Measurements from ENCODE around the gene PRKCA.

Gene PRKCA

DNA sequence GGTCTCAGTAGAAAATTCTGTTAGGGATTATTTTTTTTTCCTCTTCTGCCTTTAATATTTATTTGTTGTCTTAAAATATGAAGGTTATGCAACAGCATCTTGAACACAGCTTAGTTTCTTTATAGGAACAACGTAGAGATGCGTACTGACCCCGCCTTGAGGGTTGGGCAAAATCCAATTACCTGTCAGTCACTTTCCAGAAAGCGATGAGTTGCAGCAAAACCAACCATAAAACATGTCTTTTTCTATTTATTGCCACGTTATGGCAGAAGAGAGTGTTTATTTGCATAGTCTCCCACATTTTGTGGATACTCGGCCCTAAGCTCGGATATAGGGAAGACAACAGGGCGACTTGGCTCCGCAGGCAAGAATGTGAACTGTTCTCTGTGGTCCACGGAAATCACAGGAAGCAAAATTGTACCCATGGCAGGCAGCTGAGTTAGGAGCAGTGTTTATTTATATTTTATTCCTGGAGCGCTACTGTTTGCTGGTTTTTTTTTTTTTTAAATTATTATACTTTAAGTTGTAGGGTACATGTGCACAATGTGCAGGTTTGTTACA lies 488.2 kb downstream of the PRKCA start:
- no peak for DNase-seq

DNA sequence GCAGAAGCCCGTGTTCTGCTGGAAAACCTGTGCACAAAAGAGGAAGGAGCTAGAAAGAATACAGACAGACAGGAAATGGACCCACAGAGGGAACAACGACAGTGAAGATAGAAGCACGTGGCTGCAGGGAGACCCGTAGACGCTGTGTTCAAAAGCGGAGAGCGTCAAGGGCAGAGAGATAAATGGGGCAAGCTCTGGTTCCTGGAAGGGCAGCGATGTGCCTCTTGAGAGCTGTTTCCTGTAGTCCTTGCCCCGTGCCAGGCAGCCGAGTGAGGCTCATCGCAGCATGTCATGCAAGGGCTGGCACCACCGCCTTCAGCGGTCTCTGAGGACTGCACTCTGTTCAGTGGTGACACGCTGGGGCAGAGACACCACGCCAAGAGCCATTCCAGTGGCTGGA lies 488.9 kb downstream of the PRKCA start:
- peak; percentile 24 for DNase-seq

DNA sequence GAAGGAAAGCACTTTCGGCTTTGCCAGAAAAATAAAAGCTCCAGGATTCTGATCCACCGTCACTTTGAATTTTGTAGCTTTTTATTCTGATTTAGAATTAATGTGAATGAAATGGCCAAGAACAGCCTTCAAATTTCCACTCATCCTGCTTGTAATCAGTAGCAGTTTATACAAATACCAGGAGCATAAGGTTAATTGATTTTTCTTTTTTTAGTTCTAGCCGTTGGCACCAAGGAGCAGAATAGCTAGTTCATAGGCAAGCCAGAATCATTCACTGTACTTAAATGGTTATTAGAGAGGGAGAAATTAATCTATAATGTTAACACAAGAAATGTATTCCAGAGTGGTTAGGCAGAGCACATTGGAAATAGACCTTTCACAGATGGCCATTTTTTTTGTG lies 491.4 kb downstream of the PRKCA start:
- no peak for DNase-seq

DNA sequence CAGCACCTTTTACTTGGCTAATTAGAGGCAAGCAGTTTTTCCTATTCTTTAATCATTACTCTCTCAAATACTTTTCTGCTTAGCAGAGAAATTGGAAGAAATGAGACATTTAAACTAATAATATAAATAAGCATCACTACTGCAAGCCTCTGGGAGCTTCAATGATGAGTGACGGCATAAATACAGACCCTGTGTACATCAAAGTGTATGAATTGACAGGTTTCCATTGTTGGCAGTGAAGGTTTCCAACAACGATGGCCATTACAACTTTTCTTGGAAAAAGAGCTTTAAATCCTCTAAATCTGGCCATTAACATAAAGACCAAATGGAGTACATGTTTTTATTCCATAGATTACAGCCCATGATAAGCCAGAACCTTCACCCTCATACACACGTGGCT lies 493.1 kb downstream of the PRKCA start:
- no peak for DNase-seq

DNA sequence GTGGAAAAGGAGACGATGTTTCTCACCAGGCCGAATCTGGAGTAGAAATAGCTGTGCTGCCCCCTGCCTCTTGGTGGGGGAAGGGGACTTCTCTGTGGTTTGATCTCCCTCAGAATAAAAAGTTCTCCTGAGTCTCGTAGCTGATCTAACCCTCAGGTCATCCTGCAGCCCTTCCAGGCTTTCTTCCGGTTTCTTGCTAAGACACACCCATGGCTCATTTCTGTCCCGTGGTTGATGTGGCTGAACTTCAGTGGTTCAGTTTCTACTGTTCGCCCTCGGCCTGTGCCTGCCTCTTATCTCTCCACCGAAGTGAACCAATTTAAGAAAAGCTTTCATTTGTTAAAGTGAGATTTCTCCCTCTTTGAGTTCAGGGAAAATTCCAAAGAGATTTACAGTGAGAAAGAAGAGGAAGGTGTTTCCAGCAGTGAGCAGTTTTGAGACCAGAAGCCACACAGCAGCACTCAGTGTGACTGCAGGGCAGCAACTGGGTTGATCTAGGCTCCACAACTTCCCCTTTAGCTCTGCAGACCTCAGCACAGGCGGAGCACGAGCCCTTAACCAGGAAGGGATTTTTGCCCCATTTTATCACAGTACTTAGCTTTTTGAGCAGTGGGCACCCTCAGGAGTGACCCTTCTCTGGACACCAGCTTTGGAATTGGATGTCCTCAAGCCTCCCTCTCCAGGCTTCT lies 497.6 kb downstream of the PRKCA start:
- no peak for DNase-seq

DNA sequence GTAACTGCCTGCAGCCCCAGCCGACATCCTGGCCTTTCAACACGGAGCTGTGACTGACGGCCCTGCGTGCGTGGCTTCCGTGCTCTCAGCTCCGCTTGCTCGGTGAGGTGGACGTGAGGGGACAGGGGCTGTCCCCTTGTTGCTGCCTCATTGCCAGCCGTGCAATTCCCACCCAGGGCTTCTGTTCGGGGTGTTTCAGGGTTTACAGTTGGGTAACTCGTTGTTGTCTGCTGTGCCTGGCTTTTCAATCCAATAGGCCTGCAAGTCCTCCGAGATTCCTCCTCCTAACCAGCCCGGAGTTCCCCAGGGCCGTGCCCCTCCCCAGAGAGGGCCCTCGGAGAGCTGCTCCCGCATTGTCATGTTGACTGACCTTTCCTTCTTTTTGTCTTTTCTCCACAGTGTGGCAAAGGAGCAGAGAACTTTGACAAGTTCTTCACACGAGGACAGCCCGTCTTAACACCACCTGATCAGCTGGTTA lies 501.1 kb downstream of the PRKCA start:
- DNase-seq, result no peak

DNA sequence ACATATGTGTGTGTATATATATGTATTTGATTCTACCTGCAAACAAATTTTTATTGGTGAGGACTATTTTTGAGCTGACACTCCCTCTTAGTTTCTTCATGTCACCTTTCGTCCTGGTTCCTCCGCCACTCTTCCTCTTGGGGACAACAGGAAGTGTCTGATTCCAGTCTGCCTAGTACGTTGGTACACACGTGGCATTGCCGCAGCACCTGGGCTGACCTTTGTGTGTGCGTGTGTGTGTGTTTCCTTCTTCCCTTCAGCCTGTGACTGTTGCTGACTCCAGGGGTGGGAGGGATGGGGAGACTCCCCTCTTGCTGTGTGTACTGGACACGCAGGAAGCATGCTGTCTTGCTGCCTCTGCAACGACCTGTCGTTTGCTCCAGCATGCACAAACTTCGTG lies 503.2 kb downstream of the PRKCA start:
- DNase-seq, result peak; percentile 44

DNA sequence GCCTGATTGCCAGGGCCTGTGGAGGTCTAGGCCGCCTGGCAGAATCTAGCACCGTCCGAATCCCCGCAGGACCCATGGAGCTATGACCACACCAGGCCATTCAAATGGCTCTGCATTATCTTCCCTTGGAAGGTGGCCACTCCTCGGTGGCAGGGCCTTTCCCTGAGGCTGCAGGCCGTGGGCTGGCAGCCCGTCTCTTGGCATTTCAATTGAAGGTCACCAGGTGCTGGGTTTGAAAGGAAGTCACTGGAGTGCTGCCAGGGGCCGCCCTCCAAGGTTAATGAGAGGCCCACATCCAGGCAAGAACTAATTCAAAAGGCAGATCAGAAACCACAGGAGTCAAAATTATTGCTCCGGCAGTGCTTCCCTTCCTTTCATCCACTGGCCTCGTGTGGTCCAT lies 504.8 kb downstream of the PRKCA start:
- peak; percentile 22 for DNase-seq

DNA sequence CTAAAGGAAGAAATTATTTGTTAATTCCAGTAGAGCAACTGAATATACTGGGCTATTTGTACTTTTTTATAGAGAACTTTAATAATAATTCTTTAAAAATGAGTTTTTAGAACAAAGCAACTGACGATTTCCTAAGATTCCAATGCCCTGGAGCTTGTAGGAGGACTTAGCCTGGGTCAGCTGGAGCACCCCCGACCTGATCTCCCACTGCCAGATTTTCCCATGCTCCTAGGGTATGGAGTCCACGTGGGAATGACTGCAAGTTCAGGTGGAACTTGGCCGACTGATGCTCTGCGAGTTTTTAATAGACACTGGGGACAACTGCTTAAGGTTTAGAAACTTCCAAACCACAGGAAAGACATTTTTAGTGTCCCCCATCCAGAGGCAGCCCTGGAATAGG lies 507.0 kb downstream of the PRKCA start:
- no peak for DNase-seq

DNA sequence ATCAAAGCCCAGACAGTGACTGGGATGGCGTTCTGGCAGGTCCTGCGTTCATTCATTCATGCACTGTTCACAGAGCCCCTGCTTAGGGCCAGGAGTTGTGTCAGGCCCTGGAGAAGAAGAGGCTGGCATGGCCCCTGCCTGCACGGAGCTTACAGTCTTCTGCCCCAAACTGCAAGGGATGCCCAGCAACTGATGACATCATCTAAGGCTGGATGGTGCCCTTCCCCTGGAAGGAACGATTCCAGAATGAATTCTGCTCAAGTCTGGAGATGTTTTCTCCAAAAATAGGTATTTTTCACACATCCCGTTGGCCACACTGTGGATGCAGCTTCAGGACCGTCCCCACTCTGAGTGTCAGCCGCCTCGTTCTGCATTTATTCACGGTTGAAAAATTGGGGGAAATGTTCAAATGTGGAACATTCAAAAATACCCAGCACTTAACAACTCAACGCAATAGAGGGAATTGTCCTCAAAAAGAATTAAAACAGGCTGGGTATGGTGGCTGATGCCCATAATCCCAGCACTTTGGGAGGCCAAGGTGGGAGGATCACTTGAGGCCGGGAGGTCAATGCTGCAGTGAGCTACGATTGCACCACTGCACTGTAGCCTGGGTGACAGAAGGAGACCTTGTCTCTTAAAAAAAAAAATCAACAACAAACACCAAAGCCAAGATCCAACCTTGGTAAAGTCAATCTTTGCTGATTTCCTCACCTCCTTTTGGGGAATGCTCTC lies 508.7 kb downstream of the PRKCA start:
- no peak for DNase-seq

DNA sequence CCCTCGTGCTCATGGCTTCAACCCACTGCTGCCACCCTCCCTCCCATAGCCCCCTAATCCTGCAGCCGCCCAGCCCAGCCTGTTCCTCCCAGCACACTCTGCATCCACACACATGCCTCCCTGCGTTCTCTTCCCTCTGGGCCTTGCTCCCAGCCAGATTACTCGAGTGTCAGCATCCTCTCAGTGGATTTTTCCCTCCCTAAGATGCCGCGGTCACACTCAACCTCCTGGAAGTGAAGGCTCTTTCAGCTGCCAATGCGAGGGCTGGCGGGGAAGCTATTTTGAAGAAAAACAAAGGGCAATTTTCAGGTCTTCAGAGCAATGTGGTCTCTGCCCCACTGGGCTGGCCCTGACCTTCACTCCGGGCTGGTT lies 509.3 kb downstream of the PRKCA start:
- DNase-seq, result no peak

DNA sequence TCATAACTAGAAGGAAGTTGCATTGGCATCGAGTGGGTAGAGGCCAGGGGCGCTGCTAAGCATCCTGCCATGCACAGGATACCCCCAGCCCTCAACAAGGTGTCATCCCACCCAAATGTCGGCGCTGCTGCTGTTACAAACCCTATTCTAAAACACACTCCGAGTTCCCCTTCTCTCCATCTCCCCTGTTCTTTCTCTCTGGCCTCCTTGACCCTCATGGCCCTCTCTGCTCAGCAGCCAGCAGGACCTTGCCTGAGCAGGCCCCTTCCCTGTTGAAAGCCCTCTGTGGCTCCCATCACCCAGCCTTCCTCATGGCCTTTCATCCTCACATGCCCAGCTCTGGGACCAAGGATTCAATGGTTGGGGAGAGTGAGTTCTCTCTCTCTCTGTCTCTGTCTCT lies 510.2 kb downstream of the PRKCA start:
- DNase-seq, result no peak

DNA sequence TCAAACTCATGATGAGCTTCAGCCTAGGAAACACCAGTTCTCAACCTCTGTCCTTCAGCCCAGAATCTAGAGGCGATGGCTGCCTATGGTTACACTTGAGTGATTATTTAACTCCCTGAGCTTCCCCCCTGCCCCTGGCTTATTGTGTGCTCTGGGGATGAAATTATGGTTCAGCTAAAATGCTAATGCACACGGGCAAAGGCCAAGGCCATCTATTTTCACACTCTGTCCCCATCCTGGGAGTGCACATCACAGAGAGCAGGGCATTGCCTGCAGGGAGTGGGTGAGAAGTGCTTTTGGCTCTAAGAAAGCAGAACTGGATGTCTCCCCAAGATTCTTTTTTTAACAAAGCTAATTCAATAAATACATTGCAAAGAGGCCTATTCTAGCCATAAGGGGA lies 510.9 kb downstream of the PRKCA start:
- no peak for DNase-seq

DNA sequence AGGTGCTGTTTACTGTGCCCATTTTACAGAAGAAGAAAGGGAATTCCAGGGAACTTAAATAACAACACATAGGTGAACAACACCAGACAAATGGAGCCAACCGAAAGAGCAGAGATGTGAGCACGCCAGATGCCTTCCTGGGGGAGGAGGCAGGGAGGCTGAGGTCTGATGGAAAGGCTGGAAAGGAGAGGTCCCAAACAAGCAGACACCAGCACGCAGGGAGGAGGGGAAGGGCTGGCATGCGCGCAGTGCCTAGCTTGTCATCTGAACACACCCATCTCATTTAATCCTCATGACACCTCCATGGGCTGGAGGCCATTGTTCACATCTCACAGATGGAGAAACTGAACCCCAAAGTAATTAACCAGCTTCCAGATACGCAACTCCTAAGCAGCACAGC lies 511.6 kb downstream of the PRKCA start:
- no peak for DNase-seq

DNA sequence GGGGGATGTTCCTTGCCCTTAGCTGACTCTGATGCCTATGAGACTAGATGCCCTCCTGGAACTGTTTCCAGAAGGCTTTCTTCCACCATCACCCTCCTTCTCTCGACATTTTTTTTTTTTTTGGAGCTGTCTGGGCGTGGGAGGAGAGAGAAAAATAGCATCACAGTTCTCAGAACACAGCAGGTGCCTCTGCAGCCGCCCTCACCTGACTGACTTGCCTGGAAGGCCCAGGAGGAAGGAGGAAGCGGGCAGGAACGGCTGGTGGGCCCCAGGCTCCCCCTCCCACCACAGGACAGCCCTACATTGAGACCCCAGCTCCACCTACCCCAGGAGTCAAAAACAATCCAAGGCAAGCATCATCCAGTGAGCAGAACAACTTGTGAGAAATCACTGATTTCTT lies 512.2 kb downstream of the PRKCA start:
- no peak for DNase-seq

DNA sequence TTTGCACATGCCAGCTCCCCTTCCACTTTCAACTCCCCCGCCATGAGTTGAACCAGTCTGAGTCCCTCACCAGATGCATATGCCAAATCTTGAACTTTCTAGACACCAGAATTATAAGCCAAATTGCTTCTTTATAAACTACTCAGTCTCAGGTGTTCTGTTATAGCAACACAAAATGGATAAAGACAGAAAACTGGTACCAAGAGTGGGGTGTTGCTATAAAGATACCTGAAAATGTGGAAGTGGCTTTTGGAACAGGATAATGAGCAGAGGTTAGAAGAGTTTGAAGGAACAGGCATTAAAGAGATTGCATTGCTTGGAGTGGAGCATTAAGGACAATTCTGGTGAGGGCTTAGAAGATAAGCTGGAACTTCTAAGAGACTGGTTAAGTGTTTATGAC lies 515.3 kb downstream of the PRKCA start:
- no peak for DNase-seq

DNA sequence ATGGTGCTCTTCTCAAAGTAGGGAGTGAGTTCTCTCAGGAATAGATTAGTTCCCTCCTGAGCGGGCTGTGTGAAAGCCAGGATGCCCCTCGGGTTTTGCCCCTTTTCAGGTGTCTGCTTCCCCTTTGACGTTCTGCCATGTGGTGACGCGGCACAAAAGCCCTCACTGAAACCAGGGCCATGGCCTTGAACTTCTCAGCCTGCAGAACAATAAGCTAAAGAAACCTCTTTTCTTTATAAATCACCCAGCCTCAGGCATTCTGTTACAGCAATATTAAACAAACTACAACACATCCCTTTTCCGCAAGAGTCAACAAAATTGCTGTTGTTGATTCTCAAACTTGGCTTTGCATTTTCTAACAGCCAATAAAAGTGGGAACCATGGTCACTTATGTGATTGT lies 517.1 kb downstream of the PRKCA start:
- no peak for DNase-seq

DNA sequence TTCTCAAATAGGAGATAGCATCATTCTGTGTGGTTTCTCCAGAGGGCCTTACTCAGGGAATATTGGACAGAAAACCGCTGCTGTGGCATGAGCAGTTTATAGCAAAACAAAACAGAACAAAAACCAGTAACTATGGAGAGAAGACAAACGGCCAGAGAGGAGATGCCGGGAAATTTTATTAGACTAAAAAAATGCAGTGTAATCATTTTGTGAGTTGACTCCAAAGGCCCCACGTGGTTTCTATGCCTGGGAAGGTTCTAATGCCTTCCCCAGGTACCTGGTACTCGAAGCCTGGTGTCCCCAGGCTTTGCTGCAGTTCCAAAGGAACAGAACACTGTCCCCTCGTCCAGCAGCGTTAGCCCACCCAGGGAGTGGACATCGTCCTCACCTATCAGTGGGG lies 519.6 kb downstream of the PRKCA start:
- DNase-seq, result no peak

DNA sequence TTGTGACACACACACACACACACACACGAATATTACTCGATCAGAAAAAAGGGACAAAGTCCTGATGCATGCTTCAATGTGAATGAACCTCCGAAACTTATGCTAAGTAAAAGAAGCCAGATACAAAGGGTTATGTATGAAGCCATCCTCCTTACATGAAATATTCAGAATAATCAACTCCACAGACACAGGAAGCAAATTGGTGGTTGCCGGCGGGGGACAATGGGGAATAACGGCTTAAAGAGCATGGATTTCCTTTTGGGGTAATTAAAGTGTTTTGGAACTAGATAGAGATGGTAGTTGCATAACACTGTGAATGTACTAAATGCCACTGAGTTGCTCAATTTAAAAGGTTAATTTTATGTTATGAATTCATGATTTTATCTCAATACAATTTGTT lies 524.4 kb downstream of the PRKCA start:
- no peak for DNase-seq

DNA sequence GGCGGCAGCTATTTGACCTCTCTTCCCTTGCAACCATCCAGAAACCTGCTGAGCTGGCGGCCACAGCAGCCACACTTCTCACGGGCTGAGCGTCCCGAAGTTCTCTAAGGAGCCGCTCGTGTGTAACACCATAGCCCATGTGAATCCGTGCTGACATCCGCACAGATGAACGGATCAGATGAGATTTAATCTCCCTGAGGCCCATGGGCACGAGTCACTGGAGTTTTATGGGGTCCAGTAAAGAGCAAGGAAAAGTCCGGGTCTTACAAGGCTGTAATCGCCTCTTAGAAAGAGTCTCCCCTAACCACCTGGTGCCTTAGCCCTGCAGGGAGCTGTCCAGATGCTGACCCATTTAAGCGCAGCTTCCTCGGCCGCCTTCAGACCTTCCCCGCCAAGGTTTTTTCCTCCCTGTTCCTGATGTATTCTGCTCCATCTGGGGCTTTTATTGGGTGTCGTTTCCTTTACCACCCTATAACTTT lies 527.0 kb downstream of the PRKCA start:
- no peak for DNase-seq

DNA sequence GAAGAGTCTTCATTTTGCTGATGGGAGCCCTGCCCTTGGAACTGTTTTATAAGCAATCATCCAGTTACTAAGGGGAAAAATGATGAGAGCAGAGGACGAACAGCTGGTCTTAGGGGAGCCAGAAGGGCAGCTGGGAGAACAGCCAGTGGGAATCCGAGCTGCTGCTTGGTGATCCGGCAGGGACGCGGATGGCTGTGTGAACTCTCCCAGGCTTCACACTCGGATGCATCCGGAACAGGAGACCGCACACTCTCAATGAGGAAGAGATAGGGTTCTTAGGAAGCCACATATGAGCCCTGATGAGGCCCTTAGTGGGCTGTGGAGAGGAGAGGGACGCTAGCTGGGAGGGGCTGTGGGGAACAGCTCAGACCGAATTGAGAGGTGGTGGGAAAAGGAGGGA lies 527.5 kb downstream of the PRKCA start:
- DNase-seq, result peak; percentile 40

DNA sequence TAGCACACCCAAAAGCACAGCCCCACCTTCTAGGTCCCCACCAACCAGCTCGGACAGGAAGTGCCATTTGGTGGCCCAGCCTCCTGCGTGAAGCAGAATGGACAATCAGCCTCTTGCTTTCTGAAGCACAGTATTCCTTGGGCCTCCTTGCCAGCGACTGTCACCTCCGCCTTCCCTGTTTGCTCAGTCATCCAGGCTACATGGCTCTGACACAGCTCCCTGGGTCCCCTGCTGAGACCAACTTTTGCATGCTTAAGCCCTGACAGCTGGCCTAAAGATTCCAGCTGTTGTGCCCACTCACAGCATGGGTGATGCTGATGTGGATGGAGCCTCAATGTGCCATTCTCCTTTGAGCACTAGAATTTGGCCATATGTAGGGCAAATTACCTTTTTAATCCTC lies 528.0 kb downstream of the PRKCA start:
- peak; percentile 57 for DNase-seq

DNA sequence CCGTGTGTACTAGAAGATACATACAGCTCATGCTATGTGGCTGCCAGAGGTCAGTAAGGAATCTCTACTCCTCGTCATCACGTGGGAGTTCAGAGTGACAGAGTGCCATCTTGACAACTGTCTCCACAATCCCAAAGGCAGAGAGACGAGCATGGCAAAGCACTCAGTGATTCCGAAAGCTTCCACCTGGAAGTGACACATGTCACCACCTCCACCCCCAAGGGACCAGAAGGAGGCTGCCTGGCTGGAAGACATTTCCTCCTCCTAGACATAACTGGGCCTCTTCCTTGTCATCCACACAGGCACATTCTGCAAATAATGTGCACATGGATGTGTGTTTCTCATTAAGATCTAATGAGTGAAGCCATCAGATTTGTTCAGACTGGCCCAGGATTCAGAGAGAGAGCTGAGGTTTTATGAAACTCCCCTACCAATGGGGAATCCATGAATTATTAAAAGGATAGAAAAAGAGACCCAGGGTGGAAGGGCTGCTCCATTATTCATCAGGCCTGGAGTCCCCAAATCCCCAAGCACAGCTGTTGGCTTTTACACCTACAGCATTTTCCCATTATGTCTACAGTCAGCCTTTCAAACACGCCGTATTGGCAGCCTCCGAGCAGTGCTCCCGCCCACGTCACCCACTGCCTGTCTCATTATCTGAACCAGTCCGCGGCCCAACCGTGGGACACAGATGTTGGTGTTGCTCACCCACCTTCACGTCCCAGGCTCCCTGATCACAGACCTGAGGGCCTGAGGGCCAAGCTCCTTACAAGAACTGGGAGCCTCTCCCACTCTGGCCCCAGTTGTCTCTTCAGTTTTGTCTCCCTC lies 529.2 kb downstream of the PRKCA start:
- no peak for DNase-seq

Measured in NCI-H510A (cell line).